Fibroblast of lung (primary cell): ENCODE data around the gene FAP.

ENCODE experiments used
- CTCF ChIP-seq, 2 donors: IDR thresholded peaks in 1 of 2; conservative IDR thresholded peaks in 1 of 2; 1 replicate in 1 of 2; 2 replicates in 1 of 2; pipeline ENCODE4 v1.5.1; 2011 to 2012; ENCODE audit warnings: low read length in 2 of 2, control low read depth in 1 of 2, inconsistent platforms in 1 of 2, low read depth in 1 of 2, mild to moderate bottlenecking in 1 of 2
- EZH2 ChIP-seq: IDR thresholded peaks from 2 replicates; pipeline ENCODE4 v1.5.1; 2012; ENCODE audit warnings: low read length, control low read depth, mild to moderate bottlenecking; ENCODE audit errors: missing control alignments

- TF ChIP-seq CTCF (conservative IDR thresholded peaks at IDR 0.05 in 1 of 2, IDR thresholded peaks at IDR 0.05 in 1 of 2; ENCODE audit: low read depth in 1 of 2, low read length in 2 of 2) (no peak), EZH2 (no peak)
Observed at GRCh38 chr2:162252153-162252552, 8.9 kb upstream of the FAP start.
